ENCODE data around the gene EXD2. TPM values are rescaled to one million over a fixed set of nuclear protein-coding genes. Genes with fewer than 3 reads are reported as not detected.

EXD2 gene
- total and polyA plus RNA-seq, 2 of the 13 experiments (the other 11 are each of a cell fraction or from before 2014, with no cell fraction given) = 9.5 to 15.1 TPM

DNA sequence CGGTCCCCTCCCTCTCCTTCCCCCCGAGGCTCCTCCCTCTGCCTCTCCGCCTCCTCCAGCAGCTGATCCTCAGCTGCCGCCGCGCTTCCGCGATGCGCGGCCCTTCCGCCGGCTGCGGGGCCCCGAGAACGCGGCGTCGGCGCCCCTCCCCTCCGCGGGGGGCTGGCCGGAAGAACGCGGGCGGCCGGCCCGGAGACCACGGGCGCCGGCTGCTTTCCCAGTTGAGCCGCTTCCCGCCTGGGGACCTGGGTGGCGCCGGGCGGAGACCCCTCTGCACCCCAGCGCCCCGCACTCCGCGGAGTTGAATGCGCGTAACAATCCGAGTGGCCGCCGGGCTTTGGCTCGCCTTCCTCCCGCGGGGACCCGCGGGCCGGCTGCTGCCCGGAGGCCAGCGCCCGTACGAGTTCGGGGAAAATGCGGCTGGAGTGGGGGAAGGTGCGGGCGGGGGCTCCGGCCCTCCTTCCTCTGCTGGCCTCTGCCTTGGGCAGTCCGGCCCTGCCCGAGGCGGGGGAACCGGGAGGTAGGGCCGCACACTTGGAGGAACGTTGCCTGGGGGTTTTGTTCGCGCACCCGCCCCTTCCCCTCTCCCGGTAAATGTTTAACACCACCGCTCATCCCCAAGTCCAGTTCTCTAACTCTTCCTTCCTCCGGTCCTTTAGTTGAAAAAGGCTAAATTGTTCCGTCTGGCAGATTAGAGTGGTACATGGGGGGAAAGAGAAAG is 38.0 kb upstream of the EXD2 start (continued):
- TF ChIP-seq ZBTB8A (CRISPR knock-in tag; IDR thresholded peaks at IDR 0.05; ENCODE audit: borderline replicate concordance, low read depth) = no peak
- 0 out of 2 replicates have a peak, but pooled peaks have one; percentile 39 for TF ChIP-seq ZSCAN29 (CRISPR knock-in tag; conservative IDR thresholded peaks at IDR 0.05)
- TF ChIP-seq, protein P1, sequence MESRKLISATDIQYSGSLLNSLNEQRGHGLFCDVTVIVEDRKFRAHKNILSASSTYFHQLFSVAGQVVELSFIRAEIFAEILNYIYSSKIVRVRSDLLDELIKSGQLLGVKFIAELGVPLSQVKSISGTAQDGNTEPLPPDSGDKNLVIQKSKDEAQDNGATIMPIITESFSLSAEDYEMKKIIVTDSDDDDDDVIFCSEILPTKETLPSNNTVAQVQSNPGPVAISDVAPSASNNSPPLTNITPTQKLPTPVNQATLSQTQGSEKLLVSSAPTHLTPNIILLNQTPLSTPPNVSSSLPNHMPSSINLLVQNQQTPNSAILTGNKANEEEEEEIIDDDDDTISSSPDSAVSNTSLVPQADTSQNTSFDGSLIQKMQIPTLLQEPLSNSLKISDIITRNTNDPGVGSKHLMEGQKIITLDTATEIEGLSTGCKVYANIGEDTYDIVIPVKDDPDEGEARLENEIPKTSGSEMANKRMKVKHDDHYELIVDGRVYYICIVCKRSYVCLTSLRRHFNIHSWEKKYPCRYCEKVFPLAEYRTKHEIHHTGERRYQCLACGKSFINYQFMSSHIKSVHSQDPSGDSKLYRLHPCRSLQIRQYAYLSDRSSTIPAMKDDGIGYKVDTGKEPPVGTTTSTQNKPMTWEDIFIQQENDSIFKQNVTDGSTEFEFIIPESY (CRISPR knock-in tag; IDR thresholded peaks at IDR 0.05) = no peak
- TF ChIP-seq NCOR1 (IDR thresholded peaks at IDR 0.05; ENCODE audit: borderline replicate concordance, low read length) = no peak
- TF ChIP-seq ESRRA (CRISPR knock-in tag; IDR thresholded peaks at IDR 0.05; ENCODE audit: low read depth) = 0 out of 2 replicates have a peak, but pooled peaks have one; percentile 25
- no peak; the same call in 1 of the 2 replicates for TF ChIP-seq ZNF607 (CRISPR knock-in tag; IDR thresholded peaks at IDR 0.05; ENCODE audit: borderline replicate concordance)
- TF ChIP-seq ZSCAN31 (CRISPR knock-in tag; IDR thresholded peaks at IDR 0.05; ENCODE audit: low read depth) = 0 out of 2 replicates have a peak, but pooled peaks have one; percentile 20
- no peak for TF ChIP-seq EED (CRISPR knock-in tag; IDR thresholded peaks at IDR 0.05)
- no peak; the same call in 1 of the 2 replicates for TF ChIP-seq ZNF335 (CRISPR knock-in tag; IDR thresholded peaks at IDR 0.05)
- no peak for TF ChIP-seq EHMT2 (IDR thresholded peaks at IDR 0.05; ENCODE audit: borderline replicate concordance, low read depth, low read length)
- TF ChIP-seq ZSCAN30 (CRISPR knock-in tag; IDR thresholded peaks at IDR 0.05) = no peak
- TF ChIP-seq, protein P2, sequence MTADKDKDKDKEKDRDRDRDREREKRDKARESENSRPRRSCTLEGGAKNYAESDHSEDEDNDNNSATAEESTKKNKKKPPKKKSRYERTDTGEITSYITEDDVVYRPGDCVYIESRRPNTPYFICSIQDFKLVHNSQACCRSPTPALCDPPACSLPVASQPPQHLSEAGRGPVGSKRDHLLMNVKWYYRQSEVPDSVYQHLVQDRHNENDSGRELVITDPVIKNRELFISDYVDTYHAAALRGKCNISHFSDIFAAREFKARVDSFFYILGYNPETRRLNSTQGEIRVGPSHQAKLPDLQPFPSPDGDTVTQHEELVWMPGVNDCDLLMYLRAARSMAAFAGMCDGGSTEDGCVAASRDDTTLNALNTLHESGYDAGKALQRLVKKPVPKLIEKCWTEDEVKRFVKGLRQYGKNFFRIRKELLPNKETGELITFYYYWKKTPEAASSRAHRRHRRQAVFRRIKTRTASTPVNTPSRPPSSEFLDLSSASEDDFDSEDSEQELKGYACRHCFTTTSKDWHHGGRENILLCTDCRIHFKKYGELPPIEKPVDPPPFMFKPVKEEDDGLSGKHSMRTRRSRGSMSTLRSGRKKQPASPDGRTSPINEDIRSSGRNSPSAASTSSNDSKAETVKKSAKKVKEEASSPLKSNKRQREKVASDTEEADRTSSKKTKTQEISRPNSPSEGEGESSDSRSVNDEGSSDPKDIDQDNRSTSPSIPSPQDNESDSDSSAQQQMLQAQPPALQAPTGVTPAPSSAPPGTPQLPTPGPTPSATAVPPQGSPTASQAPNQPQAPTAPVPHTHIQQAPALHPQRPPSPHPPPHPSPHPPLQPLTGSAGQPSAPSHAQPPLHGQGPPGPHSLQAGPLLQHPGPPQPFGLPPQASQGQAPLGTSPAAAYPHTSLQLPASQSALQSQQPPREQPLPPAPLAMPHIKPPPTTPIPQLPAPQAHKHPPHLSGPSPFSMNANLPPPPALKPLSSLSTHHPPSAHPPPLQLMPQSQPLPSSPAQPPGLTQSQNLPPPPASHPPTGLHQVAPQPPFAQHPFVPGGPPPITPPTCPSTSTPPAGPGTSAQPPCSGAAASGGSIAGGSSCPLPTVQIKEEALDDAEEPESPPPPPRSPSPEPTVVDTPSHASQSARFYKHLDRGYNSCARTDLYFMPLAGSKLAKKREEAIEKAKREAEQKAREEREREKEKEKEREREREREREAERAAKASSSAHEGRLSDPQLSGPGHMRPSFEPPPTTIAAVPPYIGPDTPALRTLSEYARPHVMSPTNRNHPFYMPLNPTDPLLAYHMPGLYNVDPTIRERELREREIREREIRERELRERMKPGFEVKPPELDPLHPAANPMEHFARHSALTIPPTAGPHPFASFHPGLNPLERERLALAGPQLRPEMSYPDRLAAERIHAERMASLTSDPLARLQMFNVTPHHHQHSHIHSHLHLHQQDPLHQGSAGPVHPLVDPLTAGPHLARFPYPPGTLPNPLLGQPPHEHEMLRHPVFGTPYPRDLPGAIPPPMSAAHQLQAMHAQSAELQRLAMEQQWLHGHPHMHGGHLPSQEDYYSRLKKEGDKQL (CRISPR knock-in tag; IDR thresholded peaks at IDR 0.05; ENCODE audit: low read depth) = no peak
- TF ChIP-seq SETDB1 (CRISPR knock-in tag; IDR thresholded peaks at IDR 0.05; ENCODE audit: borderline replicate concordance) = no peak
- TF ChIP-seq AHR (CRISPR knock-in tag; IDR thresholded peaks at IDR 0.05) = no peak
- no peak for TF ChIP-seq ZNF331 (CRISPR knock-in tag; IDR thresholded peaks at IDR 0.05)
- TF ChIP-seq, protein P3, sequence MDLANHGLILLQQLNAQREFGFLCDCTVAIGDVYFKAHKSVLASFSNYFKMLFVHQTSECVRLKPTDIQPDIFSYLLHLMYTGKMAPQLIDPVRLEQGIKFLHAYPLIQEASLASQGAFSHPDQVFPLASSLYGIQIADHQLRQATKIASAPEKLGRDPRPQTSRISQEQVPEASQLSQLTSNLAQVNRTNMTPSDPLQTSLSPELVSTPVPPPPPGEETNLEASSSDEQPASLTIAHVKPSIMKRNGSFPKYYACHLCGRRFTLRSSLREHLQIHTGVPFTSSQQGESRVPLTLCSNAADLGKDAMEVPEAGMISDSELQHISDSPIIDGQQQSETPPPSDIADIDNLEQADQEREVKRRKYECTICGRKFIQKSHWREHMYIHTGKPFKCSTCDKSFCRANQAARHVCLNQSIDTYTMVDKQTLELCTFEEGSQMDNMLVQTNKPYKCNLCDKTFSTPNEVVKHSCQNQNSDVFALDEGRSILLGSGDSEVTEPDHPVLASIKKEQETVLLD (CRISPR knock-in tag; IDR thresholded peaks at IDR 0.05; ENCODE audit: low read depth) = peak; percentile 94
- no peak; the same call in 1 of the 2 replicates for TF ChIP-seq RXRA (CRISPR knock-in tag; IDR thresholded peaks at IDR 0.05)
- TF ChIP-seq, protein P4, sequence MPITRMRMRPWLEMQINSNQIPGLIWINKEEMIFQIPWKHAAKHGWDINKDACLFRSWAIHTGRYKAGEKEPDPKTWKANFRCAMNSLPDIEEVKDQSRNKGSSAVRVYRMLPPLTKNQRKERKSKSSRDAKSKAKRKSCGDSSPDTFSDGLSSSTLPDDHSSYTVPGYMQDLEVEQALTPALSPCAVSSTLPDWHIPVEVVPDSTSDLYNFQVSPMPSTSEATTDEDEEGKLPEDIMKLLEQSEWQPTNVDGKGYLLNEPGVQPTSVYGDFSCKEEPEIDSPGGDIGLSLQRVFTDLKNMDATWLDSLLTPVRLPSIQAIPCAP (CRISPR knock-in tag; IDR thresholded peaks at IDR 0.05; ENCODE audit: low read depth) = no peak
- TF ChIP-seq ZNF780A (CRISPR knock-in tag; IDR thresholded peaks at IDR 0.05) = no peak
- peak; percentile 79 for TF ChIP-seq ZFY (CRISPR knock-in tag; IDR thresholded peaks at IDR 0.05)

Measured in HepG2 (cell line).